HepG2 (cell line): Measurements from ENCODE around the gene LAMB4.

Experiments used
- CTCF ChIP-seq: sonication (generic); formaldehyde crosslinking; IDR thresholded peaks from 2 replicates; pipeline ENCODE4 v1.5.0; 2020; ENCODE audit warnings: mild to moderate bottlenecking, missing genetic modification reagents, moderate library complexity
- EZH2 ChIP-seq: conservative IDR thresholded peaks from 2 replicates; pipeline ENCODE4 v1.6.1; 2012; ENCODE audit warnings: mild to moderate bottlenecking, low read depth, low read length, moderate library complexity
- FOXM1 ChIP-seq: sonication (generic); formaldehyde crosslinking; IDR thresholded peaks from 2 replicates; pipeline ENCODE4 v1.5.0; 2020; ENCODE audit warnings: missing genetic modification reagents
- GABPA ChIP-seq, 2 experiments: IDR thresholded peaks; 2 replicates each; pipeline ENCODE4 v1.6.1; 2011 to 2016; ENCODE audit warnings: low read depth in 2 of 2, low read length in 1 of 2, missing biosample characterization in 1 of 2, missing genetic modification characterization in 1 of 2
- POLR2AphosphoS5 ChIP-seq: IDR thresholded peaks from 2 replicates; pipeline ENCODE4 v1.6.1; 2012; ENCODE audit warnings: low read depth, low read length
- PRDM10 ChIP-seq: sonication (generic); formaldehyde crosslinking; IDR thresholded peaks from 2 replicates; pipeline ENCODE4 v1.4.0; 2020; ENCODE audit warnings: low read depth, missing genetic modification reagents
- SMAD1 ChIP-seq: sonication (generic); formaldehyde crosslinking; IDR thresholded peaks from 2 replicates; pipeline ENCODE4 v1.4.0; 2020; ENCODE audit warnings: missing genetic modification reagents, low read depth, mild to moderate bottlenecking, borderline replicate concordance
- SMC3 ChIP-seq: IDR thresholded peaks from 2 replicates; pipeline ENCODE4 v1.6.1; 2011; ENCODE audit warnings: low read length, improper control_type of control experiment
- TP53 ChIP-seq: sonication (generic); formaldehyde crosslinking; conservative IDR thresholded peaks from 2 replicates; pipeline ENCODE4 v1.4.0; 2020; ENCODE audit warnings: missing genetic modification reagents
- ZSCAN5A ChIP-seq: sonication (generic); formaldehyde crosslinking; IDR thresholded peaks from 2 replicates; pipeline ENCODE4 v1.8.0; 2022; ENCODE audit warnings: mild to moderate bottlenecking, missing genetic modification reagents, borderline replicate concordance

- TF ChIP-seq FOXM1, result no peak
- TF ChIP-seq ZSCAN5A (CRISPR knock-in tag), result no peak
- TF ChIP-seq PRDM10, result no peak
- TF ChIP-seq CTCF (CRISPR knock-in tag), result no peak
- TF ChIP-seq SMC3, result no peak
- no peak for TF ChIP-seq POLR2AphosphoS5
- TF ChIP-seq SMAD1 (CRISPR knock-in tag), result no peak
- no peak for TF ChIP-seq GABPA (IDR thresholded peaks at IDR 0.05; ENCODE audit: low read depth, low read length)
- TF ChIP-seq GABPA (CRISPR knock-in tag; IDR thresholded peaks at IDR 0.05; ENCODE audit: low read depth), result no peak
- no peak for TF ChIP-seq EZH2
- TF ChIP-seq TP53 (CRISPR knock-in tag), result no peak
These were observed 7.8 kb upstream of the LAMB4 start for GRCh38 chr7:108137993-108138392.
